Urothelium cell line (cell line): ENCODE results near the gene BMPER.
A peak's percentile ranks its signal among the peaks of the same experiment; 100 is the strongest.
"Not testable (repeated sequence)": the region's sequence is repeated elsewhere in the genome, so short reads cannot be mapped to it uniquely, and the experiment has no call there.

Experiments
- DNase-seq: peaks from one replicate; pipeline ENCODE4 v3.0.0; 2011; ENCODE audit warnings: low spot score, mixed read lengths
- FAIRE-seq: peaks from 2 replicates; lab custom pipeline; 2011; peaks lifted over from hg19 to GRCh38; lab: Jason Lieb, UNC

The BMPER gene

DNA sequence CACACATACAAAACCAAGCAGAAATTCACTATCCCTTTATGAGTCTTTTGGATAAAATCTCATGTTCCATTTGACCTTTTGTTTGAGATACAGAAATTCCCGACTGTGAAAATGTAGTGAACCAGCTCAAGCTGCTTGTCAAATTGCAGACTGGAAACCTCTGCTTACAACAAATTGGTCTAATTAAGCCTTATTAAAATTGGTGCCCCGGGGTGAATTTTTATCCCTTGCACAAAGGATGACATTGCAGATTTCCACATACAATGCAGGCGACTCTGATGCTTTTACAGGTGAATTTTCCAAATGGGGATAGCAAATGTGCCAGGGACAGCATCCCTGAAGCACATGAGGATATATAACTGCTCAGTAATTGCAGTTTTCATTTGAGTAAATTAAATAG is 257.3 kb downstream of the BMPER start:
- DNase-seq, result no peak

DNA sequence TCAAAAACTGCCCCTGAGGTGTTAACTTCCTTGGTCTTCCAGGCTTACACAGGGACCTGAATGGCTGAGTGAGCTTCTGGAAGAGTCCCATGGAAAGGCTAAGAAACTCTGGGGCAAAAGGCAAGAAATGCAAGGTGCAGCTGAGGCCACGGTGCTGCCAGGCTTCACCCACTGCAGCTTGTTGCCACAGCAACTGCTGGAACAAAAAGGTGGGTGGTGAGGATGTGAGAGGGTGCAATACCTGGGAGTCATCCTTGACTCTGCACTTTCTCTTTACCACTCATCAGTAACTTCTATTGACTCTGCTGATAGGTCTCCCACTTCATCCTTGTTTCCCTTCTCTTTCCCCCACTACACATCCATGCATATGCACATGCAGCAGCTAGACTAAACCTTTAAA is 258.6 kb downstream of the BMPER start:
- DNase-seq, result no peak
- FAIRE-seq, result no peak

More for the DNA sequence above, 257.3 kb downstream of the BMPER start:
- no peak for FAIRE-seq

- DNase-seq, result no peak
- FAIRE-seq, result no peak
These were observed 260.1 kb downstream of the BMPER start for GRCh38 chr7:34165466-34165865.

DNA sequence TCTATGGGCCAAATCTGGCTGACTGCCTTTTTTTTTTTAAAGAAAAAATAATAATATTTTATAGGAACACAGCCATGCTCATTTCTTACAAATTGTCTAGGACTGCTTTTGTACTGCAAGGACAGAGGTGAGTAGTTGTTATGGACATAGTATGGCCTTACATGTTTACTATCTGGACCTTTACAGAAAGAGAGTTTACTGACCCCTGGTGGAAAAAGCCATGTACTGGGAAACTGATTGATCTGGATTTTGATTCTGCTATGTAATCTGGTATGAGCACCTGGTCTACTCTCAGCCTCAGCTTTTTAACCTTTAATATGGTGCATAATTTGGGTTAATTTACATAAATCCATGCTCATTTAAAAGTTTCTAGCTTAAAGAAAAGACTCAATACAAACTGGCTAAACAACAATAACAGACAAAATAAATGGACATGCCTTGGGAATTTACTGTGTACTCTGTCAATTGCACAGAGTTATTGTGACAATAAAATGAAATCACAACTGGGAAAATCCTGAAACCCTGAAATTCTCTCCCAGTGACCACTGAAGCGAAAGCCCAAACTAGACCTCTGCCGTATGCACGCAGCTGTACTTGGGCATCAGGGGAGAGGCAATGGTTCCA is 260.7 kb downstream of the BMPER start:
- no peak for FAIRE-seq
- no peak for DNase-seq

DNA sequence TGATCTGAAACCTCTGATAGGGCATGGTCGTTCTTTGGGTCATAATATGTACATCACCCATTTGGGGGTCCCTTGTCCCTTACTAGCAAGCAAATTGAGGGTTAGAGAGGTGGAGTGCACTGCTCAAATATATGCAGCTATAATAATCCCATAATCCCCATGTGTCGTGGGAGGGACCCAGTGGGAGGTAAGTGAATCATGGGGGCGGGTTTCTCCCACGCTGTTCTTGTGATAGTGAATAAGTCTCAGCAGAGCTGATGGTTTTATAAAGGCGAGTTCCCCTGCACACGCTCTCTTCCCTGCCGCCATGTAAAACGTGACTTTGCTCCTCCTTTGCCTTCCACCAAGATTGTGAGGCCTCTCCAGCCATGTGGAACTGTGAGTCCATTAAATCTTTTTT is 262.7 kb downstream of the BMPER start:
- FAIRE-seq, result peak; percentile 70
- DNase-seq, result no peak

- FAIRE-seq, DNase-seq: not testable (repeated sequence)
These were observed 269.6 kb downstream of the BMPER start for GRCh38 chr7:34174688-34175616.

DNA sequence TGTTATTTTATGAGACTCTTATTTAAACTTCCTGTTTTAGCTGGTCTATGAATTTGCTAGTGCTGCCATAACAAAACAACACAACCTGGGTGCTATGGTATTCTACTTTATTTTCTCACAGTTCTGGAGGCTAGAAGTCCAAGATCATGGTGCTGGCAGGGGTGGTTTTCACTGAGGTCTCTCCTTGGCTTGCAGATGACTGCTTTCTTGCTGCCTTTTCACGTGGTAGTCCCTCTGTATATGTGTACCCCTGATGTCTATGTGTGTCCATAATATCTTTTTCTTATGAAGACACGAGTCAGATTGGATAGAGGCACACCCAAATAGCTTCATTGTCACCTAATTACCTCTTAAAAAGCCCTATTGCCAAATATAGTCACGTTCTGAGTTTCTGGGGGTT is 270.5 kb downstream of the BMPER start:
- DNase-seq (no peak), FAIRE-seq (no peak)

GRCh38 chr7:34177476-34177875 is 272.1 kb downstream of the BMPER start:
- no peak for DNase-seq
- FAIRE-seq, result no peak

DNA sequence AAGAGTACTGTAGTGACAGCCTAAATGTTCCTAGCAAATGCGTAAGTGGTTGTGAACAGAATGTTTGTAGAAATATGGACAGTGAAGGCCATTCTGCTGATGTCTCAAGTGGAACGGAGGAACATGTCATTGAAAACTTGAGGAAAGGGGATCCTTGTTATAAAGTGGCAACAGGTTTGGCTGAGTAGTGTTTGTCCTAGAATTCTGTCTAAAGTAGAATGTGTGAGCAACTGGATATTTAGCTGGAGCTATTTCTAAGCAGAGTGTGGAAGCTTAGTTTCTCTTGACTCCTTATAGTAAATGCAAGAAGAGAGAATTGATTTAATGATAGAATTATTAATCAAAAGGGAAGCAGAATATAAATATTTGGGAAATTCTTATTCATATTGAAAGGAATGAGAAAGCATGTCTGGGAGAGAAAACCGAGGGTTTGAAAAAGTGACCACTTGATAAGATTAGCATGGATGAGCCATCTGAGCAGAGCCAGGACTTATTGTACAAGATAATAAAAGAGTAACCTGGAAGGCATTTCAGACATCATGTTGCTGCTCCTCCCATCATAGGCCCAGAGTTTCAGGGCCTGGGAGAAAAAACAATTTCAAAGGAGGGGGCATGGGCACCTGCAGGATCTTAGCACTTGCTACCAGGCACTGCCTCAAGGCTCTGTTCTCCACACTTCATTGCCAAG is 276.1 kb downstream of the BMPER start:
- FAIRE-seq (no peak), DNase-seq (no peak)

- no peak for FAIRE-seq
- no peak for DNase-seq
These were observed 279.1 kb downstream of the BMPER start for GRCh38 chr7:34184466-34184865.

DNA sequence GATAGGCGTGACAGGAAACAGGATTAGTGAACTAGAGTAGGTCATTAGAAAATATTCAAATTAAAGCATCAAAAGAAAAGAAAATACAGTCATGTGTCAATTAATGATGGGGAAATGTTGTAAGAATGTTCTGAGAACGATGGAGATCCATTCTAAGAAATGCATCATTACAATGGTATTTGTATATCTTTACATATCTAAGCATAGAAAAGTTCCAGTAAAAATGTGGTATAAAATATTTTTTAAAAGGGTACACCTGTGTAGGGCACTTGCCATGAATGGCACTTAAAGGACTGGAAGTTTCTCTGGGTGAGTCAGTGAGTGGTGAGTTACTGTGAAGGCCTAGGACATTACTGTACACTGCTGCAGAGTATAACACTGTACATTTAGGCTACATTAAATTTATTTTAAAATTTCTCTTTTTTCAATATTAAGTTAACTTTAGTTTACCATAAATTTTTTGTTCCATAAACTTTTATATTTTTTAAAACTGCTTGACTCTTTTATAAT is 282.5 kb downstream of the BMPER start:
- DNase-seq, result no peak
- FAIRE-seq, result no peak

GRCh38 chr7:34189031-34189430 is 283.7 kb downstream of the BMPER start:
- peak; percentile 50 for FAIRE-seq

GRCh38 chr7:34190299-34190698 is 285.0 kb downstream of the BMPER start:
- FAIRE-seq, result peak; percentile 13

More at GRCh38 chr7:34189031-34189430, 283.7 kb downstream of the BMPER start:
- no peak for DNase-seq

GRCh38 chr7:34191162-34191561 is 285.8 kb downstream of the BMPER start:
- DNase-seq, result no peak
- no peak for FAIRE-seq

More at GRCh38 chr7:34190299-34190698, 285.0 kb downstream of the BMPER start:
- DNase-seq, result no peak

DNA sequence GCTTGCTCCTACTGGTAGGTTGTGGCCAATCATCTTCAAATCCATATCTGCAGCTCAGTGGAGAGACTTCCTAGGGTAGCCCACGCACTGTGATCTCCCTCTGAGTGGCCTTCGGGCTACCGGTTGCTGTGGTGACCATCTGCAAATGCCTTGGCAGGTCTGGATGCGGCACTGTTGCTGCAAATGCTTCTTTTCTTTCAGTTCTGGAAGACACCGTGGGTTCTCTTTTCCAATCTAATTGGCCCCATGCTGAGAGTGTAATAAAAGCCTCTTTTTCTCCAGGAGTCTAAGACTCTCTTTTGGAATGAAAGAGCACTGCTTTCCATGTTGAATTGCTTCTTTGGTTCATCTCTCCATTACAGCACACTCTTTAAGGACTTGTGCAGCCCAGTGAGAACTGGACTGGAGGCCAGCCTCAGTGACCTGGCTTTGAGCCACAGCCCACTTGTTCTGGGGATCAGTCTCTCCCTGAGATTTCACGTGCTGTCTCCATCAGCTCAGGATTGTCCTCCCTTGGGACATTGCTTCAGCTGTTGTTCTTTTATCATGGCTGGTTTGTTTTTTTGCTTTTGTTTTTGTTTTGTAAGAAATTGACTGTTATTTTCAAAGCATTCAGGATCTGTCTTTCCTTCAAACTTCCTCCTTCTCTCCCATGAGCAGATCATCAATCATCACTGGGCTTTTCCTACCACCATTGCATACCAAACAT is 286.6 kb downstream of the BMPER start:
- FAIRE-seq, result no peak
- DNase-seq, result no peak

GRCh38 chr7:34192906-34193305 is 287.6 kb downstream of the BMPER start:
- DNase-seq (no peak), FAIRE-seq (no peak)

- FAIRE-seq, result no peak
- no peak for DNase-seq
These were observed 292.9 kb downstream of the BMPER start for GRCh38 chr7:34198231-34198641.
